Neural progenitor cell (in vitro differentiated cells): ENCODE measurements around the gene KIF18A.

Experiments used
- CTCF ChIP-seq: fragments of 200-600 bp; sonication (generic); IDR thresholded peaks from 2 replicates; pipeline ENCODE4 v1.5.1; 2017; ENCODE audit warnings: antibody characterized with exemption, mild to moderate bottlenecking
- EZH2 ChIP-seq: fragments of 200-600 bp; sonication (generic); IDR thresholded peaks from 2 replicates; pipeline ENCODE4 v1.6.1; 2017; ENCODE audit warnings: antibody characterized with exemption, mild to moderate bottlenecking, moderate library complexity
- EZH2phosphoT487 ChIP-seq: fragments of 200-600 bp; sonication (generic); IDR thresholded peaks from 2 replicates; pipeline ENCODE4 v1.6.1; 2017; ENCODE audit warnings: antibody characterized with exemption

- TF ChIP-seq CTCF: no peak
- TF ChIP-seq EZH2phosphoT487: no peak
- TF ChIP-seq EZH2: no peak
These were observed 6.2 kb upstream of the KIF18A start for GRCh38 chr11:28114116-28114515.
